ENCODE results near the gene SNTN.

DNA sequence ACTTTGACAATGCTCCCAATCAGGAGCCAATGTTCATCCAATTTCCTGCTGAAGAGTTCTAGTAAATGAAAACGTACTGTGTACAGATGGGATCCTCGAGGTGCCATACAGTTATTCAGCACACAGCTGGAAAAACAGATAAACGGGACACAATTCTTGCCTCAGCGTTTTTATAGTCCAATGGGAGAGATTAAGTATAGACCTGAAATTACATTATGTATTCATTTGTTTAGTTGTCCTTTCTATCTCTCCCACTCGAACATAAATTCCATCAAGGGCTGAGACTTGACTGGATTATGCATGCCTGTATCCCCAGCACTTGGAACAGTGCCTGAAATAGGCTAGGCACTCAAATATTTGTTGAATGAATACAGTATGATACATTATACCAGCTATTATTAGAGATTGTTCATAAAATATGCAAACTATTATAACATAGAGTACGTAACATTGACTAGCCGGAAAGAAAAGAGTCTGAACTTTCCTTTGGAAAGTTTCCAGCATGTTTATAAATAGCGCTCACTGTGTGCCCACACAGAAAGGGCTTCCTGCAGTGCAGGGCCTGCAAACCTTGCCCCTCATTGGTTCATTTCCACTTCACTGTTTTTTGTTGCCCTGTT is 27.4 kb upstream of the SNTN start:
- TF ChIP-seq CTCF (IDR thresholded peaks at IDR 0.05): no peak
- no peak for TF ChIP-seq EZH2phosphoT487 (IDR thresholded peaks at IDR 0.05)

Data from neural progenitor cell (in vitro differentiated cells).